IMR-90 (cell line): Measurements from ENCODE around the gene UBQLN1. TPM values are rescaled to one million over a fixed set of nuclear protein-coding genes. Genes with fewer than 3 reads are reported as not detected.

ENCODE experiments used
- ATAC-seq: fragments of 200-7000 bp; cut with Tn5 transposase; 2 replicates; pipeline ENCODE4 v1.9.1; 2020; ENCODE audit warnings: low read depth, mild to moderate bottlenecking, moderate library complexity
- BruUV-seq: library from RNA; stranded (reverse); fragments of 400-500 nt; replicated peaks from 2 replicates; lab custom pipeline; 2021; lab: Mats Ljungman, UMichigan
- CTCF ChIA-PET: fragments of 300-600 bp; formaldehyde crosslinking; extraction: SDS; loops from one replicate; lab custom pipeline; 2021; ENCODE audit warnings: antibody characterized with exemption; lab: Yijun Ruan, JAX
- POLR2A ChIA-PET: fragments of 300-600 bp; sonication (Branson Sonifier 250); formaldehyde crosslinking; loops from one replicate; lab custom pipeline; 2022; ENCODE audit warnings: antibody characterized with exemption; ENCODE audit not compliant: unreplicated experiment; lab: Charles Lee
- DNase-seq: peaks from one replicate; pipeline ENCODE4 v3.0.0; 2013
- H2AFZ ChIP-seq: replicated peaks from 2 replicates; pipeline ENCODE3; 2013; ENCODE audit warnings: low read length, mild to moderate bottlenecking; ENCODE audit not compliant: poor library complexity
- H2AK5ac ChIP-seq: 2 replicates; pipeline ENCODE4 v1.6.1; 2013; ENCODE audit warnings: low read depth, low read length, inconsistent platforms
- H2AK9ac ChIP-seq: replicated peaks from 2 replicates; pipeline ENCODE3; 2013; ENCODE audit warnings: mild to moderate bottlenecking, low read depth, low read length, moderate library complexity; ENCODE audit not compliant: poor library complexity
- H2BK120ac ChIP-seq: 2 replicates; pipeline ENCODE4 v1.6.1; 2013; ENCODE audit warnings: low read depth, low read length, inconsistent platforms
- H2BK15ac ChIP-seq: 3 replicates; pipeline ENCODE4 v1.6.1; 2013; ENCODE audit warnings: low read depth, low read length, inconsistent platforms
- H2BK20ac ChIP-seq: 2 replicates; pipeline ENCODE4 v1.6.1; 2013; ENCODE audit warnings: low read depth, mild to moderate bottlenecking, inconsistent platforms, low read length, moderate library complexity
- H2BK5ac ChIP-seq: 2 replicates; pipeline ENCODE4 v1.6.1; 2013; ENCODE audit warnings: mild to moderate bottlenecking, low read depth, low read length, inconsistent platforms; ENCODE audit not compliant: poor library complexity, severe bottlenecking
- H3K14ac ChIP-seq: replicated peaks from 2 replicates; pipeline ENCODE4 v1.6.1; 2013; ENCODE audit warnings: low read depth, low read length, inconsistent platforms
- H3K18ac ChIP-seq: 2 replicates; pipeline ENCODE4 v1.6.1; 2013; ENCODE audit warnings: low read depth, low read length, control low read depth
- H3K23ac ChIP-seq: 2 replicates; pipeline ENCODE4 v1.6.1; 2013; ENCODE audit warnings: low read depth, low read length, inconsistent platforms
- H3K27ac ChIP-seq: 2 replicates; pipeline ENCODE4 v1.5.1; 2013; ENCODE audit warnings: mild to moderate bottlenecking, control low read depth, low read length; ENCODE audit not compliant: insufficient read depth
- H3K27me3 ChIP-seq: 2 replicates; pipeline ENCODE4 v1.6.1; 2013; ENCODE audit warnings: low read length; ENCODE audit not compliant: control insufficient read depth, insufficient read depth
- H3K36me3 ChIP-seq: 2 replicates; pipeline ENCODE4 v1.6.1; 2013; ENCODE audit warnings: low read length, mixed read lengths; ENCODE audit not compliant: control insufficient read depth, insufficient read depth
- H3K4ac ChIP-seq: 2 replicates; pipeline ENCODE4 v1.6.1; 2013; ENCODE audit warnings: low read depth, low read length, inconsistent platforms
- H3K4me1 ChIP-seq: 2 replicates; pipeline ENCODE4 v1.6.1; 2013; ENCODE audit warnings: low read length, mixed read lengths; ENCODE audit not compliant: control insufficient read depth, insufficient read depth
- H3K4me2 ChIP-seq: 2 replicates; pipeline ENCODE4 v1.6.1; 2013; ENCODE audit warnings: low read depth, mild to moderate bottlenecking, control low read depth, low read length, moderate library complexity
- H3K4me3 ChIP-seq: 2 replicates; pipeline ENCODE4 v1.5.1; 2013; ENCODE audit warnings: low read depth, mild to moderate bottlenecking, control low read depth, low read length, moderate library complexity; ENCODE audit not compliant: insufficient read depth
- H3K56ac ChIP-seq: 2 replicates; pipeline ENCODE4 v1.6.1; 2013; ENCODE audit warnings: low read length, inconsistent platforms; ENCODE audit not compliant: insufficient read depth; ENCODE audit errors: extremely low read depth
- H3K79me1 ChIP-seq, 2 experiments: 2 replicates each; pipeline ENCODE4 v1.6.1; 2013; ENCODE audit warnings: low read length in 2 of 2, inconsistent platforms in 1 of 2, low read depth in 1 of 2
- H3K9ac ChIP-seq: 2 replicates; pipeline ENCODE4 v1.6.1; 2013; ENCODE audit warnings: low read depth, low read length, control low read depth
- H3K9me1 ChIP-seq: 2 replicates; pipeline ENCODE4 v1.6.1; 2013; ENCODE audit warnings: low read length, inconsistent platforms; ENCODE audit not compliant: insufficient read depth
- H3K9me3 ChIP-seq: 2 replicates; pipeline ENCODE4 v1.6.1; 2013; ENCODE audit warnings: low read length; ENCODE audit not compliant: control insufficient read depth, insufficient read depth
- H4K20me1 ChIP-seq: 2 replicates; pipeline ENCODE4 v1.6.1; 2013; ENCODE audit warnings: low read length, inconsistent platforms; ENCODE audit not compliant: insufficient read depth
- H4K5ac ChIP-seq: 2 replicates; pipeline ENCODE4 v1.6.1; 2013; ENCODE audit warnings: mild to moderate bottlenecking, low read depth, low read length, control low read depth
- H4K8ac ChIP-seq, 2 experiments: 2 replicates each; pipeline ENCODE4 v1.6.1; 2013; ENCODE audit warnings: low read depth in 2 of 2, low read length in 2 of 2, control low read depth in 1 of 2, inconsistent platforms in 1 of 2
- H4K91ac ChIP-seq: 2 replicates; pipeline ENCODE4 v1.6.1; 2013; ENCODE audit warnings: low read depth, low read length, inconsistent platforms; ENCODE audit not compliant: insufficient read depth
- BHLHE40 ChIP-seq: fragments of 150-350 bp; IDR thresholded peaks from 2 replicates; pipeline ENCODE4 v1.6.1; 2016; ENCODE audit warnings: mild to moderate bottlenecking, low read depth, low read length
- CEBPB ChIP-seq: IDR thresholded peaks from 2 replicates; pipeline ENCODE4 v1.6.1; 2012; ENCODE audit warnings: low read depth, low read length, improper control_type of control experiment
- CHD1 ChIP-seq: IDR thresholded peaks from 2 replicates; pipeline ENCODE4 v1.6.1; 2012; ENCODE audit warnings: low read depth, low read length, improper control_type of control experiment
- CTCF ChIP-seq: conservative IDR thresholded peaks from 2 replicates; pipeline ENCODE4 v1.5.1; 2012; ENCODE audit warnings: mild to moderate bottlenecking, low read depth, low read length, improper control_type of control experiment
- ELK1 ChIP-seq: fragments of 150-350 bp; IDR thresholded peaks from 2 replicates; pipeline ENCODE4 v1.6.1; 2016; ENCODE audit warnings: low read depth, mild to moderate bottlenecking, low read length, moderate library complexity, borderline replicate concordance
- FOS ChIP-seq: fragments of 150-350 bp; IDR thresholded peaks from 2 replicates; pipeline ENCODE4 v1.6.1; 2016; ENCODE audit warnings: low read depth, low read length
- MAFK ChIP-seq: IDR thresholded peaks from 2 replicates; pipeline ENCODE4 v1.6.1; 2012; ENCODE audit warnings: low read depth, low read length, improper control_type of control experiment
- MAZ ChIP-seq: IDR thresholded peaks from 2 replicates; pipeline ENCODE4 v1.6.1; 2012; ENCODE audit warnings: low read depth, mild to moderate bottlenecking, low read length, improper control_type of control experiment, moderate library complexity, borderline replicate concordance
- MXI1 ChIP-seq: IDR thresholded peaks from 2 replicates; pipeline ENCODE4 v1.6.1; 2012; ENCODE audit warnings: low read depth, mild to moderate bottlenecking, low read length, moderate library complexity, borderline replicate concordance
- NFE2L2 ChIP-seq: fragments of 150-350 bp; IDR thresholded peaks from 2 replicates; pipeline ENCODE4 v1.6.1; 2016; ENCODE audit warnings: low read depth, mild to moderate bottlenecking, low read length
- POLR2A ChIP-seq: IDR thresholded peaks from 2 replicates; pipeline ENCODE4 v1.6.1; 2012; ENCODE audit warnings: mild to moderate bottlenecking, low read depth, low read length
- RAD21 ChIP-seq: IDR thresholded peaks from 2 replicates; pipeline ENCODE4 v1.6.1; 2012; ENCODE audit warnings: low read length, improper control_type of control experiment
- RCOR1 ChIP-seq: IDR thresholded peaks from 2 replicates; pipeline ENCODE4 v1.6.1; 2012; ENCODE audit warnings: mild to moderate bottlenecking, low read length, improper control_type of control experiment; ENCODE audit not compliant: insufficient replicate concordance
- USF2 ChIP-seq: fragments of 150-350 bp; IDR thresholded peaks from 2 replicates; pipeline ENCODE4 v1.6.1; 2017; ENCODE audit warnings: mild to moderate bottlenecking, antibody characterized with exemption, low read length, low read depth
- WGBS, 2 experiments: methylation state at CpG; one replicate each; pipeline versions ENCODE4 v1.1.5 to v1.1.7; 2013; ENCODE audit warnings: missing lambda C conversion rate in 2 of 2; ENCODE audit not compliant: insufficient read length in 1 of 2; ENCODE audit errors: extremely low coverage in 2 of 2; 5-methylcytosine and 5-hydroxymethylcytosine counted together
- dilution Hi-C: fragments of 300-500 bp; cut with HindIII; formaldehyde crosslinking; loops from one replicate; pipeline ENCODE4 v1.14.3; 2018; ENCODE audit warnings: low sequenced_read_pairs; ENCODE audit not compliant: unreplicated experiment
- in situ Hi-C: fragments of 300-500 bp; cut with MboI; formaldehyde crosslinking; loops from 3 replicates; pipeline ENCODE4 v1.14.3; 2019; ENCODE audit warnings: low sequenced_read_pairs, inconsistent platforms, mixed read lengths
- intact Hi-C: fragments of 100-400 bp; cut with micrococcal nuclease; formaldehyde crosslinking; loops from 2 replicates; pipeline ENCODE4 v1.10.0; 2022
- polyA plus RNA-seq, 3 experiments: library from polyadenylated mRNA; depleted of rRNA; stranded (reverse); fragments of >200 nt; gene quantifications; 2 replicates each; pipeline ENCODE4 v1.2.3, GENCODE V29; 2012; ENCODE audit warnings: low replicate concordance in 1 of 3
- total RNA-seq: library from RNA; depleted of rRNA; stranded (reverse); fragments of >200 nt; gene quantifications from 2 replicates; pipeline ENCODE4 v1.2.3, GENCODE V29; 2012

UBQLN1 gene
- total and polyA plus RNA-seq, 2 of the 4 experiments (the other 2 are of a cell fraction), result 74.3 to 164 TPM

DNA sequence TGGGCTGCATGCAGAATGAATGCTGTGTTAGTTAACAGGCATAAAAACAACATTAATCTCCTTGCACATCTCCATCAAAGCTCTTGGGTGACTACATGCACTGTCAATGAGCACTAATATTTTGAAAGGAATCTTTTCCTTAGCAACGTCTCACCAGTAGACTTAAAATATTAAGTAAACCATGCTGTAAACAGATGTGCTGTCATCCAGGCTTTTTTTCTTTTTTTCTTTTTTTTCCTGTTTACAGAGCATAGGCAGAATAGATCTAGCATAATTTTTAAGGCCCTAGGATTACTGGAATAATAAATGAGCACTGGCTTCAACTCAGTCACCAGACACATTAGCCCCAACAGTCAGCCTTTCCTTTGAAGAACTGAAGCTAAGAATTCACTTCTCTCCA is 36.3 kb downstream of the UBQLN1 start:
- Histone ChIP-seq H3K56ac (no peak overlapping the region), H2AK9ac (no peak overlapping the region), H3K4ac (no peak overlapping the region), H2AK5ac (no peak overlapping the region), H2BK120ac (no peak overlapping the region), H4K5ac (no peak overlapping the region), H4K91ac (no peak overlapping the region), H2BK20ac (no peak overlapping the region), H3K14ac (no peak overlapping the region), H3K23ac (no peak overlapping the region), H3K4me1 (no peaks in the 10 kb centered on the region; the same call in none of the 2 replicates), H4K20me1 (peaks cover 24% of the 10 kb centered on the region), H3K27ac (no peak overlapping the region), H3K4me3 (no peak overlapping the region), H3K9me3 (no peaks in the 10 kb centered on the region), H3K4me2 (no peak overlapping the region), H2BK5ac (no peak overlapping the region), H3K79me1 (peaks cover 37 to 49% of the 10 kb centered on the region in 2 experiments), H3K18ac (no peak overlapping the region), H3K27me3 (no peaks in the 10 kb centered on the region), H3K36me3 (peaks cover 12% of the 10 kb centered on the region), H3K9ac (no peak overlapping the region), H2BK15ac (no peak overlapping the region), H3K9me1 (peaks cover 4% of the 10 kb centered on the region; the same call in 1 of the 2 replicates), H2AFZ (no peak overlapping the region), H4K8ac (no peak overlapping the region)
- dilution Hi-C loops (no loop called here), in situ Hi-C loops (no loop called here), intact Hi-C loops (no loop called here)
- no TSS peak for BruUV-seq
- ChIA-PET POLR2A (no interaction called here), CTCF (interaction anchor here (0.8 kb wide), 1 partner anchor 15 kb away, joined by 3 read pairs; no protein-coding TSS in a partner anchor)
- DNase-seq (no peak), ATAC-seq (peak; percentile 14; the same call in 1 of the 2 replicates)
- no CpG with 5 or more reads among the region's 1 CpG for WGBS, 2 experiments
- TF ChIP-seq MXI1 (no peak), CEBPB (no peak), RCOR1 (no peak), POLR2A (no peak), MAZ (no peak), ELK1 (no peak), BHLHE40 (no peak), NFE2L2 (no peak), MAFK (no peak), CHD1 (no peak), FOS (no peak), USF2 (no peak), CTCF (no peak), RAD21 (no peak)
